ENCODE measurements around the gene PCBP1. TPM values are rescaled to one million over a fixed set of nuclear protein-coding genes. Genes with fewer than 3 reads are reported as not detected.

PCBP1 gene
- total and polyA plus RNA-seq, 4 donors: 134 to 453 (median 297) TPM

DNA sequence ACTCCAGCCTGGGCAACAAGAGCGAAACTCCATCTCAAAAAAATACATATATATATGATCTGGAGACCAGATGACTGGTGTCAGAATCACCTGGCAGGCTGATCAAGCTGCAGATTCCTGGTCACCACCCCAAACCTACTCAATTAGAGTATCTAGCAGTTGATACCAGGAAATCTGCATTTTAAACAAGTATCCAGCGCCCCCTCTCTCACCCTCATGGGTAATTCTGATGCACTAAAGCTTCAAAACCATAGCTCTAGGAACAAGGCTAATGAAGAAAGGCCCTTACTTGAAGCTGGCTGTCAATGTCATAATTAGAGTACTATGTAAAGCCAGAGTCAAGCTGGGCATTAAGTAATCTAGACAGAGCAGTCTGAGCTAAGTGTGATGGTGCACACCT, 25.0 kb upstream of the PCBP1 start:
- no peak for TF ChIP-seq CTCF (IDR thresholded peaks at IDR 0.05; ENCODE audit: control extremely low read depth, extremely low read depth)
- H3K9me3 ChIP-seq (ENCODE audit: control insufficient read depth in 4 of 4, insufficient read depth in 3 of 4, low read length in 3 of 4): no peaks in the 10 kb centered on the region
- no peak overlapping the region for H3K9ac ChIP-seq (ENCODE audit: insufficient read depth in 1 of 2, low read length in 2 of 2)
- H3K36me3 ChIP-seq (ENCODE audit: control insufficient read depth in 4 of 4, insufficient read depth in 4 of 4, low read length in 4 of 4): peaks cover 9 to 37% (median 22%) of the 10 kb centered on the region in 4 donors
- no peak for DNase-seq
- no peaks in the 10 kb centered on the region for H3K27me3 ChIP-seq (ENCODE audit: control insufficient read depth in 3 of 3, insufficient read depth in 3 of 3, low read length in 2 of 3)
- H3K4me3 ChIP-seq: no peak overlapping the region
- H3K4me1 ChIP-seq (ENCODE audit: control insufficient read depth in 5 of 5, insufficient read depth in 5 of 5, low read length in 5 of 5): no peaks in the 10 kb centered on the region
- no peak overlapping the region for H3K27ac ChIP-seq (ENCODE audit: low read depth in 1 of 2, low read length in 1 of 2)
- 90 to 94% methylated on average over 2 of the region's 2 CpGs for WGBS, 2 donors
- no peak for ATAC-seq (ENCODE audit: insufficient read depth, low FRiP score)

DNA sequence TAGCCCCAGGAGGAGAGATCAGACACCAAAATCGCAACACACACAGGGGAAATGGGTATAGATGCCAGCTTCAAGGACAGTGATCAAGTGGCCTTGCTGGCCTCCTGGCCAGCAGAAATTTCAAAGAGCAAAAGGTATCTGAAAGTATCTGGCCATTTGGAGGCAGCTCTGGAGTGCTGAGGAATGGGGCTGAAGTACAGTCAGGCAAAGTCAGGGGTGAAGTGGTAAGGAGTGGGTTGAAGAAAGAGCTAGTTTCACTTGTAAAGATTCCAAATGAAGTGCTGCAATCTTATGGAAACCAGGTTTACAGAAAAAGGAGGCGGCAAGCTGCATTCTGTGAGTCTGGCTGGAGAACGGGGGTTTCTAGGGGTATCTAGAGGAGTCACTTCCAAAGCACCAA, 19.2 kb upstream of the PCBP1 start:
- Histone ChIP-seq H3K4me1 (ENCODE audit: control insufficient read depth in 5 of 5, insufficient read depth in 5 of 5, low read length in 5 of 5) (peaks cover 0 to 6% (median 0%) of the 10 kb centered on the region in 5 donors), H3K27me3 (ENCODE audit: control insufficient read depth in 3 of 3, insufficient read depth in 3 of 3, low read length in 2 of 3) (no peaks in the 10 kb centered on the region), H3K36me3 (ENCODE audit: control insufficient read depth in 4 of 4, insufficient read depth in 4 of 4, low read length in 4 of 4) (peaks cover 4 to 26% (median 8%) of the 10 kb centered on the region in 4 donors), H3K9me3 (ENCODE audit: control insufficient read depth in 4 of 4, insufficient read depth in 3 of 4, low read length in 3 of 4) (no peaks in the 10 kb centered on the region), H3K9ac (ENCODE audit: insufficient read depth in 1 of 2, low read length in 2 of 2) (no peak overlapping the region), H3K4me3 (no peak overlapping the region), H3K27ac (ENCODE audit: low read depth in 1 of 2, low read length in 1 of 2) (peak overlapping the region in 1 of 2 donors; percentile 74)
- 80 to 84% methylated on average over 3 of the region's 3 CpGs for WGBS, 2 donors
- no peak for DNase-seq
- no peak for ATAC-seq (ENCODE audit: insufficient read depth, low FRiP score)
- no peak for TF ChIP-seq CTCF (IDR thresholded peaks at IDR 0.05; ENCODE audit: control extremely low read depth, extremely low read depth)

DNA sequence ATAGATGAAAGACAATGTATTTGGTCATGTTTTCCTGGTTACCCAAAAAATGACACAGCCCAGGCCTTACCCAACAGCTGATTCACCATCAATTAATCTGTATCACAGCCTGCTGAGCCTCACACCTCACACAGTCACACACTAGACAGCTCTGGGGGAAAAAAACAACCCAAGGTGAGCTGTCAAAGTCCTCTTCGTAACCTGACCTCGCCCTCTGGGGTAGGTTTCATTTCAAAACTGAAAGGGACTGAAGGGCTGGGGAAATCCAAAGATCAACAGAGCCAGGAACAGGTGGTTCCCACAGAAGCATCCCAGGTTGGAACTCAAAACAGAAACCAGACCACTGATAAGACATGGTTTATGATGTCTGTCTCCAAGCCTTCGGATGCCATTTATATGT, 18.2 kb upstream of the PCBP1 start:
- DNase-seq (no peak), ATAC-seq (ENCODE audit: insufficient read depth, low FRiP score) (peak; percentile 19)
- Histone ChIP-seq H3K9ac (ENCODE audit: insufficient read depth in 1 of 2, low read length in 2 of 2) (no peak overlapping the region), H3K4me1 (ENCODE audit: control insufficient read depth in 5 of 5, insufficient read depth in 5 of 5, low read length in 5 of 5) (peaks cover 0 to 6% (median 0%) of the 10 kb centered on the region in 5 donors), H3K27me3 (ENCODE audit: control insufficient read depth in 3 of 3, insufficient read depth in 3 of 3, low read length in 2 of 3) (no peaks in the 10 kb centered on the region), H3K36me3 (ENCODE audit: control insufficient read depth in 4 of 4, insufficient read depth in 4 of 4, low read length in 4 of 4) (peaks cover 0 to 21% (median 7%) of the 10 kb centered on the region in 4 donors), H3K27ac (ENCODE audit: low read depth in 1 of 2, low read length in 1 of 2) (peak overlapping the region; percentile 46 to 67), H3K4me3 (no peak overlapping the region), H3K9me3 (ENCODE audit: control insufficient read depth in 4 of 4, insufficient read depth in 3 of 4, low read length in 3 of 4) (no peaks in the 10 kb centered on the region)
- WGBS, 2 donors: 61 to 63% methylated on average over 3 of the region's 3 CpGs
- TF ChIP-seq CTCF (IDR thresholded peaks at IDR 0.05; ENCODE audit: control extremely low read depth, extremely low read depth): no peak
